Effector memory CD4-positive, alpha-beta T cell (primary cell): Measurements from ENCODE around the gene PLCH1.

Experiments used
- DNase-seq, 3 donors: peaks; one replicate each; pipeline ENCODE4 v3.0.0-alpha.2; 2020
- H3K27ac ChIP-seq: 2 replicates; pipeline ENCODE4 v1.7.0; 2013; ENCODE audit warnings: mild to moderate bottlenecking, low read length, moderate library complexity; ENCODE audit not compliant: insufficient read depth, poor library complexity, severe bottlenecking
- H3K27me3 ChIP-seq: replicated peaks from 2 replicates; pipeline ENCODE4 v1.7.0; 2013; ENCODE audit warnings: mild to moderate bottlenecking, low read length; ENCODE audit not compliant: insufficient read depth, control insufficient read depth, poor library complexity, severe bottlenecking
- H3K36me3 ChIP-seq: 2 replicates; pipeline ENCODE4 v1.7.0; 2013; ENCODE audit warnings: mild to moderate bottlenecking, low read length, moderate library complexity; ENCODE audit not compliant: control insufficient read depth, insufficient read depth
- H3K4me1 ChIP-seq: 2 replicates; pipeline ENCODE4 v1.7.0; 2013; ENCODE audit warnings: low read length, mild to moderate bottlenecking; ENCODE audit not compliant: control insufficient read depth, insufficient read depth, poor library complexity, severe bottlenecking
- H3K4me3 ChIP-seq: 2 replicates; pipeline ENCODE4 v1.7.0; 2013; ENCODE audit warnings: low read length, low read depth, mild to moderate bottlenecking; ENCODE audit not compliant: insufficient read depth, poor library complexity, severe bottlenecking
- H3K9me3 ChIP-seq: 2 replicates; pipeline ENCODE4 v1.7.0; 2013; ENCODE audit warnings: mild to moderate bottlenecking, low read length, moderate library complexity; ENCODE audit not compliant: control insufficient read depth

The PLCH1 gene

GRCh38 chr3:155746703-155747102, 1.8 kb upstream of the PLCH1 start:
- no peak overlapping the region for H3K4me3 ChIP-seq
- no peaks in the 10 kb centered on the region for H3K27me3 ChIP-seq
- H3K27ac ChIP-seq = no peak overlapping the region
- no peak for DNase-seq
- no peaks in the 10 kb centered on the region for H3K9me3 ChIP-seq
- peaks cover 7% of the 10 kb centered on the region for H3K4me1 ChIP-seq
- no peaks in the 10 kb centered on the region for H3K36me3 ChIP-seq

- no peaks in the 10 kb centered on the region for H3K36me3 ChIP-seq
- H3K4me3 ChIP-seq = no peak overlapping the region
- DNase-seq = no peak
- H3K4me1 ChIP-seq = peaks cover 7% of the 10 kb centered on the region
- no peaks in the 10 kb centered on the region for H3K27me3 ChIP-seq
- H3K9me3 ChIP-seq = no peaks in the 10 kb centered on the region
- no peak overlapping the region for H3K27ac ChIP-seq
Observed at GRCh38 chr3:155745795-155746550, 1.1 kb upstream of the PLCH1 start.

- Histone ChIP-seq H3K9me3 (no peaks in the 10 kb centered on the region), H3K27ac (no peak overlapping the region), H3K27me3 (no peaks in the 10 kb centered on the region), H3K4me1 (peaks cover 7% of the 10 kb centered on the region), H3K4me3 (peak overlapping the region; percentile 69), H3K36me3 (no peaks in the 10 kb centered on the region)
- DNase-seq = no peak
Observed at GRCh38 chr3:155744010-155744625, 753 bp downstream of the PLCH1 start.

GRCh38 chr3:155743606-155744005, 1.3 kb downstream of the PLCH1 start:
- no peaks in the 10 kb centered on the region for H3K36me3 ChIP-seq
- peak overlapping the region; percentile 69 for H3K4me3 ChIP-seq
- H3K9me3 ChIP-seq = no peaks in the 10 kb centered on the region
- H3K4me1 ChIP-seq = peaks cover 7% of the 10 kb centered on the region
- H3K27ac ChIP-seq = no peak overlapping the region
- H3K27me3 ChIP-seq = no peaks in the 10 kb centered on the region
- DNase-seq = no peak

- Histone ChIP-seq H3K27ac (no peak overlapping the region), H3K4me3 (no peak overlapping the region), H3K4me1 (peaks cover 7% of the 10 kb centered on the region), H3K9me3 (no peaks in the 10 kb centered on the region), H3K36me3 (no peaks in the 10 kb centered on the region), H3K27me3 (no peaks in the 10 kb centered on the region)
- no peak for DNase-seq
Observed at GRCh38 chr3:155742349-155742965, 2.4 kb downstream of the PLCH1 start.

- Histone ChIP-seq H3K27me3 (no peaks in the 10 kb centered on the region), H3K4me3 (no peak overlapping the region), H3K4me1 (peaks cover 7% of the 10 kb centered on the region), H3K9me3 (no peaks in the 10 kb centered on the region), H3K36me3 (no peaks in the 10 kb centered on the region), H3K27ac (no peak overlapping the region)
- no peak for DNase-seq
Observed at GRCh38 chr3:155741603-155742002, 3.3 kb downstream of the PLCH1 start.

- no peak for DNase-seq
- peaks cover 7% of the 10 kb centered on the region for H3K4me1 ChIP-seq
- H3K4me3 ChIP-seq = no peak overlapping the region
- H3K27ac ChIP-seq = no peak overlapping the region
- no peaks in the 10 kb centered on the region for H3K27me3 ChIP-seq
- no peaks in the 10 kb centered on the region for H3K9me3 ChIP-seq
- H3K36me3 ChIP-seq = no peaks in the 10 kb centered on the region
Observed at GRCh38 chr3:155741101-155741500, 3.8 kb downstream of the PLCH1 start.

GRCh38 chr3:155739154-155739553, 5.7 kb downstream of the PLCH1 start:
- no peak for DNase-seq
- Histone ChIP-seq H3K4me1 (peaks cover under 1% of the 10 kb centered on the region), H3K36me3 (no peaks in the 10 kb centered on the region), H3K27ac (no peak overlapping the region), H3K4me3 (no peak overlapping the region), H3K9me3 (no peaks in the 10 kb centered on the region), H3K27me3 (no peaks in the 10 kb centered on the region)

- Histone ChIP-seq H3K36me3 (no peaks in the 10 kb centered on the region), H3K4me3 (no peak overlapping the region), H3K27ac (no peak overlapping the region), H3K4me1 (no peaks in the 10 kb centered on the region), H3K27me3 (no peaks in the 10 kb centered on the region), H3K9me3 (no peaks in the 10 kb centered on the region)
- no peak for DNase-seq
Observed at GRCh38 chr3:155738580-155739076, 6.2 kb downstream of the PLCH1 start.

GRCh38 chr3:155737844-155738460, 6.9 kb downstream of the PLCH1 start:
- DNase-seq = no peak
- no peak overlapping the region for H3K27ac ChIP-seq
- H3K27me3 ChIP-seq = no peaks in the 10 kb centered on the region
- no peak overlapping the region for H3K4me3 ChIP-seq
- no peaks in the 10 kb centered on the region for H3K9me3 ChIP-seq
- no peaks in the 10 kb centered on the region for H3K36me3 ChIP-seq
- H3K4me1 ChIP-seq = no peaks in the 10 kb centered on the region
